GM19397 (cell line): ENCODE measurements around the gene EGFL6.
"Not testable (repeated sequence)": the region's sequence is repeated elsewhere in the genome, so short reads cannot be mapped to it uniquely, and the experiment has no call there.

ENCODE experiments used
- ATAC-seq: cut with Tn5 transposase; IDR thresholded peaks from one replicate; pipeline ENCODE4 v1.9.1; 2021; ENCODE audit warnings: mild to moderate bottlenecking, moderate library complexity; ENCODE audit not compliant: unreplicated experiment

Gene EGFL6

DNA sequence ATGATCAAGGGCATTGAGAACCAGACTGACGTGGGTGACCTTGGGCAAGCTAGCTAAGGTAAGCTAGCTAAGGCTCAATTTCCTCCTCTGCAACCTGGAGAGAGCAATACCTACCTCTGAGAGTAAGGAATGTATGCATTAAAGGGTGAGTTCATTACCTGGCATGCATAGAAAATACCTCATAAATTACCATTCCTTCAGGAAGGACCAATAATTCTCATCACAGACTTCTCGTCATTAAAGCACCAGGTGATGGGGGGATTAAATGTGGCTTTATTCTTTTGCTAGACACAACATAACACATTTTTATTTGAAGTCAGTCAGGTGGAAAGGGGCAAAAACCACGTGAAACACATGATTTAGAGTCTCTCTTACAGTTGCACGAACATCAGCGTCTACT is 21.5 kb downstream of the EGFL6 start:
- no peak for ATAC-seq

DNA sequence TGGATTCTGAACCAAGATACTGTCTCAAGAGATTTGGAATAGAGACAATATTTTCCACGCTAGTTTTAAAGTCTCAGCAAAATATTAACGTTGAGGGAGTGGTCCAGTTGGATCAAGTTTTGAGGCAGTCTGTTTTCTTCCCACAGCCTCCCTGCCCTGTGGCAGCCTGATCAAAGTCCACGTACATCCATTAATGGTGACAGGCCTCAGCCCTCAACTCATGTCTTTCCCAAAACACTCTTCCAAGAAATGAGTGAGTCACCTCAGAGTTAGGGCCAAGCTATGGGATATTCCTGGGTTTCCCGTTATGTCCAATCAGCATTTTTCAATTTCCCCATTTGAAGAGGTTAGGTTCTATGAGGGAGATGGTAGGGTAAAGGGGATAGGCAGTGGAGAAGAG is 28.5 kb downstream of the EGFL6 start:
- no peak for ATAC-seq

DNA sequence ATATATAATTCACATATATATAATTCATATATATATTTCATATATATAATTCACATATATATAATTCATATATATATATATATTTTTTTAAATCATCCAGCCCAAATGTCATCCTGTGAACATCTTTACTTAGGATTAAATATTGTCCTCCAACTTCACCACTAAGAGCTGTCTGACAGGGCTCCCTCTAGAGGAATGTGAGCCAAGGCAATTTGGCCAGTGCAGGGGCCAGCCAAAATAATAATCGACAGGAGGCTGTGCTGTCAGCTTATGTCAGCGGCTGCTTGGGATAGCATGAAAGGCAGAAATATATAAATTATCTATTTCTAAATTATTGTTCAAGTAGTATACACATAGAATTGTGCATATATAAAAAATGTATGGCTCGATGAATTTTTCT is 29.5 kb downstream of the EGFL6 start:
- no peak for ATAC-seq

DNA sequence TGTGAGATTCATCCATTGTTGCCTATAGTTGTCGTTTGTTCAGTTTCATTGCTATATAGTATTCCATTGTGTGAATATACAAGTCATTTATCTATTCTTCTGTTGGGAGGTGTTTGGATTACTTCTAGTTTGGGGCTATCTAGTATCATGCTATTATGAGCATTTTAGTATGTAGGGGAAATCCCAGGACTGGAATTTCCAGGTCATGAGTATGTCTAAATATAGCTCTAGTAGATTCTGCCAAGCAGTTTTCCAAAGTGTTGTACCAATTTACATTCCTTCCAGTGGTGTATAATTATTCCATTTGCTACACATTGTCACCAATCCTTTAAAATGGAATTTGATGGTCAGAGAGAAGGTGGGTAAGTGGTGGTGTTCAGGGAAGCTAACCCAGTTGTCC is 30.1 kb downstream of the EGFL6 start:
- no peak for ATAC-seq

DNA sequence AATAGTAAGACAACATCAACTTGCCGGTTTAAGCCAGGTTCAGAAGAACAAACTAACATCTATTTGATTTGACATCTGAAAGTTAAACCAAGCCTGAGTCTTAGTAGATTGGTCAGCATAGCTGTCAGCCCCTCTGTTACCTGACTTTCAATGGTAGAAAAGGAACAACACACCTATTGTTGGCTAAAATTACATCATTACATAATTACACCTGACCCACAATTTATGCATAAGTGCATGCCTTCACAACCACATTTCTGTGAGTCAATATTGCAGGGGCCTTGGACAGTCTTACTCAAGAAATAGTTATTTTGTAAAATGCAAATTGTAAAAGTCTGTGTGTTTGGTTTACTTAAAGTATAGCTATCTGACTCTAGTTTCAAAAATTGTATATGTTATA is 36.2 kb downstream of the EGFL6 start:
- ATAC-seq = no peak

DNA sequence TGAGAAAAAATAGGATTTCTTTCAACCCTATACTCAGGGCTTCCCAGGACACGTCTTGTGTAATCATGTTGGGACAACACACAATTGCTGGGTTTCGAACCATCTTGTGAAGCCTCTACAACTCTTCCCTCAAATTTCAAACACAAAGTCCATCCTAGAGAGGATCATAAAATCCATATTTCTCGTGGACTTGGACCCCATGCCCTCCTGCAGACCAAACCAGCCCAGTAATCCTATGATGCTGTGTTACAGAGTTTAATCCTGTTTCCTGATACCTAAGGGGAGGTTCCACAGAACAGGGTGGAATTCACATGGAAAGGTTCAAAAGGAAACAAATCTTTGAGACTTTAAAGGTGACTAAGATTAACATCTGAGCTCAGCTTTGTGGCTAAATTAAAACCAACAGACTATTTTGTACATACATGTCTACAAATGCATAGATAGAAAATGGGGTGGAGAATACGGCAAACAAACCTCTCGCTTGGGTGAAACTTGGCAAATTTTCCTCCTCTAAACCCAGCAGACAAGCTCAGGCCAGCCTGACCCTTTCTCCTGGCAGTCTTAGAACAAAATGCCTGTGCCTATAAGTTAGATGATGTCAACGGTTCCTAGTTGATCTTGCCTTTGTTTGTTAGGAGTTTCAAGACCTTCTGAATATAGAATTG is 38.1 kb downstream of the EGFL6 start:
- no peak for ATAC-seq

DNA sequence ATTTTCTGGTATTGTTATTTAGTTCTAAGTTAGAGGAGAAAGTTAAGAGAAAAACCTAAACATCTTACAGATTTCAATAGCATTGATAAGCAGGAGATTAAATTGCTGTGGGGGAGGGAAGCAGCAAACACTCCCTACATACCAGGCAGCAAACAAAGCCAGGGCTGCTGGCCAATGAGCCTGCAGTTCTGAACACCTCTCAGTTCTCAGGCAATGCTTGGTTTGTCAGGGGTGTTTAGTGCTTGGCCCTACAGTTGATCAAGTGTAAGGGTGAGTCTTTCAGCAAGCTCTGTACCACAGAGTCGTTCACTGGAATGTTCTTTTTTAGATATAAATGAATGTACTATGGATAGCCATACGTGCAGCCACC is 38.6 kb downstream of the EGFL6 start:
- no peak for ATAC-seq

DNA sequence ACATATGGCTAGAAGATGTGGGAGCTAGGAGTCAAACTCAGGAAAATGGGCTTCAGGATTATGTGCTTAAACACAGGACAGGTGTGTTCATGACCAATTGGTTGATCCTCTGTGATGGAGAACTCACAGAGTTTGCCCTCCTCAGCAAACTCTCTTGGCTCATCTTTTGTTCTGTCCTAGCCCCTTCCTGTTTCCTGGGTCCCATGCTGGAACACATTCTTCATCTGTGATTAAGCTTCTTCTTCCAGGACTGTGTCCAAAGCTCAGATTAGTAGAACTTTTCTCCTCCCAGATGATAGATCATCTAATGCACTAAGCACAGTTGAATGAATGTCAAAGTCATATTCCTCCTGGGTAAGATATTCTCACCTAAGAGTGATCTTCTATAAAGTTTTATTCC is 44.8 kb downstream of the EGFL6 start:
- ATAC-seq = no peak

DNA sequence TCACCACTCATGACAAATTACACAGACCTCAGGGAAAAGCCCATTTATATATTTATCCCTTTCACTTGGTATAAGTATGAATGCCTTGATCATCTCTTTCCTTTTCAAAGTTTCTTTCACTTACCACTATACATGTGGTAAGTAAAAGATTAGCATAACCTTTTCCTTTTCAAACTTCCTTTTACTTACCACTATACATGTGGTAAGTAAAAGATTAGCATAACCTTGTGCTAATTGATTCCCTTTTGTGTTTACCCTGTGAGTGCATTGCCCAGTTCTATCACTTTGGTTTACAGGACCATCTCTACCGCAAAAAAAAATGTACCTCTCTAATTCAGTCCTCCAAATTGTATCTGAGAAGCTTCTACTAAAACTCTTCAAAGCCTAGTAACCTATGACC is 50.8 kb downstream of the EGFL6 start:
- no peak for ATAC-seq

DNA sequence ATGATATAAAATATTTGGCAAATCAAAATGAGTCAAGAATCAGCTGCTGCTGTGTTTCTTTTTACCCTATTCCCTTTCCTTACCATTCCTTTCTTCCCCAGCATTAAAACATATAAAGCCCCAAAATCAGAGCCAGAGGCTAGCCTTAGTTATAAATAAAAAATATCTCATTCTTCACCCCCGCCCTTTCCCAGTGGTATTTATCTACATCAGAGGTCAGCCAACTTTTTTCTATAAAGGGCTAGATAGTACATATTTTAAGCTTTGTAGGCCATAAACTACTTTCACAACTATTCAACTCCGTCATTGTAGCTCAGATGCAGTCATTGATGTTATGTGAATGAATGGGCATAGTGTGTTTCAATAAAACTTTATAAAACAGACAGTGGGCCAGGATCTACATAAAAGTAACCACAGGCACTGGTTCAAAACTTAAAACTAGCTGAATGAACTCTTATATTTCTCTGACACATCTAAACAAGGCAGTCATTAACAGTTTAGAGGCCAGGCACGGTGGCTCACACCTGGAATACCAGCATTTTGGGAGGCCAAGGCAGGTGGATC is 53.1 kb downstream of the EGFL6 start:
- ATAC-seq = no peak

DNA sequence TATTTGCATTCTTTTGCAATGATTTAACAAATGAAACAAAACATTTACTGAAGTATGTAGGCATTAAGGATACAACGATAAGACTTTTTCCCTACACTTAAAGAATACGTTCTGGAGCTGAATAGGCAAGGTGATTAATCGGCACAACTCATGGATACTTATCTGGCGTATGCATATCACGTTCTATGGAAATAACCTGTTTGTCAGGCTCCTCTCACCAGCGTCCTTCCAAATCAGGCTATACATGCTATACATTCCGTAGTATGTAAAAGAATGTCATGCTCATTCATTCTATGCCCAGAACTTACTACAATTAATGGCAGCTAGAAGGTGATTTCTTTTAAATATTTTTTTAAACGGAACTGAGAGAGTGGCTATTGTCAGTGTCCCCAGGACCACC is 57.9 kb downstream of the EGFL6 start:
- no peak for ATAC-seq

DNA sequence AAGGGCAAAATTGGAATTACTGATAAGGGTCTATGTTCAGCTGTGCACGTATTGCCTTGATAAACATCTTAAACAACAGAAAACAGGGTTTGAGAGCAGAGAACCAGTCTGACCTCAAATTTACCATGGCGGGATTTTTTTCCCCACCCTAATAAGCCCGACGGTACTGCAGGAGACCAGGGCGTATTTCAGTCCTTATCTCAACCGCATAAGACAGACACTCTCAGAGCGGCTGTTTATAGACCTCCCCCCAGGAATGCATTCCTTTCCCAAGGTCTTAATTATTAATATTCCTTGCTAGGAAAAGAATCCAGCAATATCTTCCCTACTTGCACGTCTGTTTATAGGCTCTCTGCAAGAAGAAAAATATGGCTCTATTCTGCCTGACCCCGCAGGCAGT is 67.8 kb downstream of the EGFL6 start:
- ATAC-seq = not testable (repeated sequence)

DNA sequence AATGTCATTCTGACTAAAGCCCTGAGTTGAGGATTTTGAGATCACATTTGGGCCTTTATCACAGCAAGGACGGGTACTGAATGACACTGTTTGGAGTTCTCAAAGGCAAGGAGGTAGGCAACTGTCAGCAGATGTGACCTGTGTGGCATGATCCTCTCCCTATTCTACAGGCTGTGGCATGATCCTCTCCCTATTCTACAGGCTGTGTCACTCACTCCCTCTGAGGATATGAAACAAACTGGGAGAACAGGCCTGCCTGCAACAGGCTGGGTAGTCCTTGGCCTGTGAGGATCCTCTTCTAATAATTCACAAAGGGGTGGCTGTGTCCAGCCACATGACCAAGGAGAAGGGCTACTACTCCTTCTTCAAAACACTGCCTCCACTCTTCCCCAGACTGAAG is 68.6 kb downstream of the EGFL6 start:
- no peak for ATAC-seq

DNA sequence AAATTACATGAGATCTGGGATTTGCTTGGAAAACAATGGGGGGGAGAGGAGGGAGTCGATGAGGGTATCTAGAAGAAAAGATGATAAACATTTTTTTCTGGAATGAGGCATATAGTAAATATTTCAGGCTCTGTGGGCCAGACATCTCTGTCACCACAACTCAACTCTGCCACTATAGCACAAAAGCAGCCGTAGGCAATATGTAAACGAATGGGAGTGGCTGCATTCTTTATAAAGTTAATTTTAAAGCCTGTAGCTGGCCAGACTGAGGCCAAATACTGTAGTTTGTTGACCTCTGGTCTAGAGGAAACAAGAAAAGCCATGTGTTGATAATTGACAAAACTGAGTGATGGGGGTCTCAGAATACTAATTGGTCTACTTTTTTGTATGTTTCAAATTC is 69.4 kb downstream of the EGFL6 start:
- ATAC-seq = no peak

DNA sequence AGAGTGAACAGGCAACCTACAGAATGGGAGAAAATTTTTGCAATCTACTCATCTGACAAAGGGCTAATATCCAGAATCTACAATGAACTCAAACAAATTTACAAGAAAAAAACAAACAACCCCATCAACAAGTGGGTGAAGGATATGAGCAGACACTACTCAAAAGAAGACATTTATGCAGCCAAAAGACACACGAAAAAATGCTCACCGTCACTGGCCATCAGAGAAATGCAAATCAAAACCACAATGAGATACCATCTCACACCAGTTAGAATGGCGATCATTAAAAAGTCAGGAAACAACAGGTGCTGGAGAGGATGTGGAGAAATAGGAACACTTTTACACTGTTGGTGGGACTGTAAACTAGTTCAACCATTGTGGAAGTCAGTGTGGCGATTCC is 72.3 kb downstream of the EGFL6 start:
- not testable (repeated sequence) for ATAC-seq

DNA sequence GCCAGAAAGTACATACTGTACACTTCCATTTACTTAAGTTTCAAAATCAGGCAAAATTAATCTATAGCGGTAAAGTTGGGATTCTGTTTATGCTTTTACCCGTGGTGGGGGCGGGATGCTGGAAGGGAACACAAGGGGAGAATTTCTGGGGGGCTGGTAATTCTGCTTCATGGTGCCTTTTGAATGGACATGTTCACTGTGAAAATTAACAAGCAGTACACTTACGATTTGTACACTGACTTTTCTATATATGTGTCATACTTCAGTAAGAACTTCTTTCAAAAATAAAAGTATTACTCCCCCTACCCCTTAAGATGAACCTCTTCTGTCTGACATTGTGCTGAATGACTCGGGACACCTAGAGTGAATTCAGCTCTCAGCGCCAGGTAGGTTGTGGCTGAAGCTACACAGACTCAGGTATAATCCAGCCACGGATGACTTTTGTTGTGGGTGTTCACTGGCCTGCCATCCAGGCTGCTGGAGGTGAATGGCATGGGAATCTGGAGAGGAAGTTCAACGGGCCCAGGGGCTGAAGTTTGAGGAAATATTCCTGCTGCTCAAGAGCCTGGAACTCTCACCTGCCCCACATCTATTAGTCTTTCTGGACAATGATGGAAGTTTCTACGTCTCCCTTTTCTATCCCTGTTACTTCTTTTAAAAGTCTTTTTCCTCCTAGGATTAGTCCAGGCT is 76.2 kb downstream of the EGFL6 start:
- no peak for ATAC-seq

DNA sequence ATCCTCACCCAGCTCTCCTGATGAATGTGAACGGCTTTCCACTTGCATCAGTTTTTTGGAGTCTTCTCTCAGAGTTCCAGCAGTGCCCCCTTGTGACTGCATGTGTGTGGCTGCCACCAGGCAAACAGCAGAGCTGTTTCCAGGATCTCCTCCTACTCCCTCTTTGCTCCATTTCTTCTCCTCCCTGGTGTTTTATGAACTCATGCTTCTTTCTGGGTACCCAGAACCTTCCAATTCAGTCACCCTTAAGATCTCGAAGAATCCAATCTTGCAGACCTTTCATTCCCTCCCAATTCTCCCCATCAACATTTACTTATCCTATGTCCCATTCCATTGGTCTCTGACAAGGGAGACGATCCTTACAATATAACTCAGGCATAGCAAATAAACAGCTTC is 76.8 kb downstream of the EGFL6 start:
- no peak for ATAC-seq

DNA sequence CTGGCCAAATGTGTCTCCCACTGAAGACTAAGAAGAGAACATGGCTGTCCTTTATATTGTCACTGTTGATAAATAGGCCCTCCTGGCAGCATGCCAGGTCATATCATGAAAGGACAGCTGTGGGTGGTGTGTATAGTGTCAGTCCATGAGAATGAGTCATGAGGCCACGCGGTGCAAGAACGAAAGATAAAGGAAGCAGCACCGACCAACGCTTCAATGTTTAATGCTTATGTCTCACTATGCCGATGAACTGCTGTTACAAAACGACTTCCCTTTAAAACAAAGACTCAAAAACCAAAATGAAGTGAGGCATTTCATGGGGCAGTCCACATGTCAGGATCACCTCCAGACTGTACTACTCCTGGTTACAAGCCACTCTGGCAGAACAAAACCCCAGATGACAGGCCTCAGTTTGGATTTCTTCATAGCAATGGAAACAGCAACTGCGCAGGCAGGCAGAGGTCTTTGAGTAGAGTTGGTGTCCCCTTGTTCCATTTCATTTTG is 78.4 kb downstream of the EGFL6 start:
- no peak for ATAC-seq

DNA sequence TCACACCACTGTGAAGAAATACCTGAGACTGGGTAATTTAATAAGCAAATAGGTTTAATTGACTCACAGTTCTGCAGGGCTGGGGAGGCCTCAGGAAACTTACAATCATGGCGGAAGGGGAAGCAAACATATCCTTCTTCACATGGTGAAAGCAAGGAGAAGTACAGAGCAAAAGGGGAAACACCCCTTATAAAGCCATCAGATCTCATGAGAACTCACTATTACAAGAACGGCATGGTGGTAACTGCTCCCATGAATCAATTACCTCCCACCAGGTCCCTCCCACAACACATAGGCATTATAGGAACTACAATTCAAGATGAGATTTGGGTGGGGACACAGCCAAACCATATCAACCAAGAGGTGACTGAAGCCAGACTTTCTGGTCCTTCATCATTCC is 78.9 kb downstream of the EGFL6 start:
- not testable (repeated sequence) for ATAC-seq

DNA sequence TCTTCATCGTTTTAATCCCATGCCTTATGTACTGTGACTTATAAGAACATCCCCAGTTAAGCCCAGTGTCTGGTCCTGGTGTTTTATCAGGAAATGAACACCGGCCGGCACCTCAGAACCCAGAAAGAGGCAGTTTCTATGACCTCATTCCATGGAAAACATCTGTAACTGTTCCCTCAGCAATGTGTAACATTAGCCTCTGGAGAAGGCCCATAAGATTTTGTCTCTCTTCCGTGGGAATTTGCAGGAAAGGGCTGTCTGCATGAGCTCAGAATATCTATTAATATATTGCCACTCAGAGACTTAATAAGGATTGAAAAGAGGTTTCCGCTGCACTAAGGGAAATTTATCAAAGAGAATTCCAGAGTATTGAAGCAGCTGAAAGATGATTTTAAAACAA is 80.4 kb downstream of the EGFL6 start:
- no peak for ATAC-seq

DNA sequence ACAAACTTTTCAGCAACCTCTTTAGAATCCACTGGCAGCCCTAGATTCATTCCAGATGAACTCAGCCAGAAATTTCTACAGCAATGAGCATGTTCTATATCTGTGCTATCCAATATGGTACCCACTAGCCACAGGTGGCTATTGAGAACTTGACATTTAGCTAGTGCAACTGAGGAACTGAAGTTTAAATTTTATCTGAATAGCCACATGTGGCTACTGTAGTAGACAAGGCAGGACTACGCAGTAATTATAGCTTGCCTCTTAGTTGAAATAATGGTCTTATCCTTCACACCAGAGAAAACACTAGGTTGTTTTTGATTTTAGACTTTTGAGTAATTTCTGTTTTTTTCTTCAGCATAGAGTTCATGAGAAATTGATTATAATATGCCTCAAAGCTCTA is 80.9 kb downstream of the EGFL6 start:
- no peak for ATAC-seq

DNA sequence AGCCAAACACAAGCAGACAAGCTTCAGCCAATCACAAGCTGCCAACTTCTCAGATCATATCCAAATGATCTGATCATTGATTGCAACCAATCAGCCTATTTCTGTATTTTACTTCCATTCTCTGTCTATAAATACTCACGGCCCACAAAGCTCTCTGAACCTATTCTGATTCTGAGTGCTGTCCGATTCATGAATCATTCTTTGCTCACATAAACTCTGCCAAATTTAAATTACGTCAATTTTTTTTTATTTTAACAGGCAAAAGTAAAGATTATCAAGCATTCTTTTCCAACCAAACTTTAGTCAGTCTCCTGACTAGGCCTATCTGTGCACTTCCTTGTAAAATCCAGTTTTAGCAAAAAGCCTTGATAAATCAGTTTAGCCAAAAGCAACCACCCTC is 81.7 kb downstream of the EGFL6 start:
- no peak for ATAC-seq
